D341Med (cell line): Measurements from ENCODE around the gene TOX2.
A peak's percentile ranks its signal among the peaks of the same experiment; 100 is the strongest.

Source experiments
- DNase-seq: peaks from one replicate; pipeline ENCODE4 v3.0.0; 2012; ENCODE audit warnings: low spot score

TOX2 gene

DNA sequence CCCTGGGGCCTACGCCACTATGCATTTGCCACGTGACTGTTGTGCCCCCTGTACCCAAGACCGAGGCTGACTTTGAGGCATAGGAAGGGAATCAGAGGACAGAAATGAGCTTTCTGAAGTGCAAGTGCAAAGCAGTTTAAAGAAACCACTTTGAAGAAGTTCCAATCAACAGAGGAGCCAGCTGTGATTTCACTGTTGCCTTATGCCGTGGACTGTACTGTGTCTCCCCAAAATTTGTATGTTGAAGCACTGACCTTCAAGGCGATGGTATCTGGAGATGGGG is 161.2 kb downstream of the TOX2 start:
- DNase-seq: no peak

DNA sequence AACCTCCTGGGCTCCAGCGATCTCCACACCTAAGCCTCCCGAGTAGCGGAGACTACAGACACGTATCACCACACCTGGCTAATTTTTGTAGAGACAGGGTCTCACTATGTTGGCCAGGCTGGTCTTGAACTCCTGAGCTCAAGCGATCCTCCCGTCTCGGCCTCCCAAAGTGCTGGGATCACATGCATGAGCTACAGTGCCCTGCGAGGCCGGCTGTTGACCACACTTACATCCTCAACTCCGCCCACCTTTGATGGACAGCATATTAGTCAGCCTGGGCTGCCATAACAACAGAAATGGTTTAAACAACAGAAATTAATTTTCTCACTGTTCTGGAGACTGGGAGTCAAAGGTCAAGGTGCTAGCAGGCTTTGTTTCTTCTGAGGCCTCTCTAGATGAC is 164.6 kb downstream of the TOX2 start:
- no peak for DNase-seq

DNA sequence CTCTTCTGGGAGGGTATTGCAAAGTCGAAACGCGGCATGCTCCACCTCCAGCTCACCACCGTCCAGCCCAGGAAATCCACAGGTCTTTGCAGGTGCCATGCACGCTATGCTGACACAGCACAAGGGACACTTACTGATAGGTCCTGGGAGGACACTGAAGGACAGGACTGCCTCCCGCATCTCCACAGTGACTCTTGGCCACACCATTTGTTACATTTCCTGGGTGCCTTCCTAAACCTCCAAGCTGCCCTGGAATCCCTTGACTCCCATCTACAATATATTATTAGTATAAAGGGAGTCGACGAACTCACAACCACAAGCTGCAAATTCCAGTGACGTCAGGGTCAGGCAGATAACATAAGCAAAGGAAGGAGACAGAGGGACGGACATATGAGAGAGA is 165.4 kb downstream of the TOX2 start:
- no peak for DNase-seq

DNA sequence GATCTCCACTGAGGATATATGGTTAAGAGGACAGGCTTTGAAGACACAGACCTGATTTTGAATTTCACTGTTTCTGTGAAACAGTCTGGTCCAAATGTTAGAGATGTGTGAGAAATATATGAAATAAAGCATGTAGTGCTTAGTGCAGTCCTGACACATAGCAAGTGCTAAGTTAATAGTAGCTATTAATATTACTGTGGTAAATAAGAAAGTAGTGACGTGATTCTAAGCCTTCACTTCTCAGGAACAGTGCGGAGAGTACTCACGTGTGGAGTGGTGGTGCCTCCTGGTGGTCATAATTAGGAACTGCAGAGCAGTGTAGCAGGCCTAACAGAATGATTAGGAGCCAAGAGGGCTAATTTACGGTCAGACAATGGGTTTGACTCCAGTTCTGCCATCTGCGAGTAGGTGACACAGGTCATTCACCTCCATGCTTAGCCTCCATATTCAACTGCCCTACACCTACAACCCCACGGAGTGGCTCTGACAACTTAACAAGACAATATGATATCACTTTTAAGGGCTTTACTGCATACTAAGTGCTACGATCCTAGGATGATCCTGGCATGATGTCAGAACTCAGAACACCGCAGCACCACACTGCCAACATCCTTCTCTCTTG is 166.1 kb downstream of the TOX2 start:
- peak; percentile 78 for DNase-seq

DNA sequence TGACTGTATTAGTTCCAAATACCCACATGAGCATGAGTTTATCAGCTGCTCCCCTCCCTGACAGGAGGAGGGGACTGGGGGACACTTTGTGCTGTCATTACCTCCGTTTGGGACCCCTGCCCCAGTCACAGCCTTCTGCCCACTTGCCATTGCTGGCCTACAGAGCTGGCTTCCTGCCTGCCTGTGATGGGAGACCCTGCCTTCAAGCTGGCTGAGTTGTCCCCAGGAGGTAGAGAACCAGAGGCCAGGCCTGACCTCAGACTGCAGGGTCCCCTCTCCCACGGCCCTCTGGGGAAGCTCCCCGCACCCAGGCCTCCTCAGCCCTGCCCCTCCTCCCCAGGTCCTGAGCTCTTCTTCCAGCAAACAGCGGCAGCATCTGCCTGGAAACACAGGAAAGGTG is 166.8 kb downstream of the TOX2 start:
- DNase-seq: no peak

DNA sequence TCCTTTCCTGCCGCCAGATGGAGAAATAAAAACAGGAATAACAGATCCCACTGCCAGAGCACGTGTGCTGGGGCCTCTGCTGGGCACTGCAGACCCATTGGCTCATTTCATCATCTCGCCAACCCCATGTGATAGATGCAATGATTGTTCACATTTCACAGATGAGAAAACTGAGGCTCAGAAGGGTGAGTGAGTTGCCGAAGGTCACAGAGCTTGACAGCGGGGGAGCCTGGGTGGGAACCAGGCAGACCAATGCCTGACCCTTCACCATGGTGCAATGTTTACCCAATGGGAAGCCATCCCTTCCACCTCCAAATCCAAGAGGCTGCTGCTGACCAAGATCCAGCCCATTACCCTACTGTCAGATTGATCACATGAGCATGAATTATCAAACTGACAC is 167.2 kb downstream of the TOX2 start:
- DNase-seq: no peak

DNA sequence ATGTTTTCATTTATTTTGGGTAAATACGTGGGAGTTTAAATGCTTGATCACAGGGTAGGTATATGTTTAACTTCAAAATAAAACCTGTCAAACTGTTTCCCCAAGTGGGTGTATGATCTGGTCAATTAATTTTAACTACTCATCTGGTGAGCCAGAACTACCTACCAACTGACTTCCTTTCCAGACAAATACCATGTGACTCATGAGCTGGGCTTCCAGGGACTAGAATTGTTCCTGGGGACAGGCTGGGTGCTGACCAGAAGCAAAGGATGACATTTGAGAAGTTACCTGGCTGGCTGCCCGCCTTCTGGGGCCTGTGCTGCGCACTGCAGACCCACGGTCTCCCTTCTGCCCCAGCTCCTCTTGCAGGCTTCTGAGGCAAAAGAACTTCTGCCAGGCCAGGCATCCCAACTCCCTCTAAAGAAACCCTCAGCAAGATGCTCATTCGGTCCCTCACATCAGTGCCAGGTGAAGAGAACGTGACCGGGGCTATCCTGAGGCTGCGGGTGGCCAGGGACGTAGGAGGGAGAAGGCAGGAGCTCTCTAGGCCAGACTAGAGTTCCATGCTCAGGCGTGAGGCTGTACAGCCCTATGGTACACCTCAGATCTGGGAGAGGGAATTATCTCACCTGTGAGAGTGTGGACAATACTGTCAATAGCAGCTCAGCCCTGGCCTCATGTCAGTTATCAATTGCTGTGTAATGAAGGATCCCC is 168.7 kb downstream of the TOX2 start:
- no peak for DNase-seq

DNA sequence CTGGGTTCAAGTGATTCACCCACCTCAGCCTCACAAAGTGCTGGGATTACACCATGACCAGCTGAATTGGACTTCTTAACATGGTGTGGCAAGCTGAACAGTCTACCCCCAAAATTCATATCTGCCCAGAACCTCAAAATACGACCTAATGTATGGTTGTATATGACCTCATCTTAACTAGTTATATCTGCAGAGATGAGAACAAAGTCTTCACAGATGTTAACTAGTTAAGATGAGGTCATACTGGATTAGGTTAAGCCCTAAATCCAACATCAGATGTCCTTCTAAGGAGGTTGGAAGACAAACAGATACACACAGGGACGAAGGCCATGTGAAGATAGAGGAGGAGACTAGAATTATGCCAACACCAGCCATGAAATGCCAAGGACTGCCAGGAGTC is 169.8 kb downstream of the TOX2 start:
- no peak for DNase-seq

DNA sequence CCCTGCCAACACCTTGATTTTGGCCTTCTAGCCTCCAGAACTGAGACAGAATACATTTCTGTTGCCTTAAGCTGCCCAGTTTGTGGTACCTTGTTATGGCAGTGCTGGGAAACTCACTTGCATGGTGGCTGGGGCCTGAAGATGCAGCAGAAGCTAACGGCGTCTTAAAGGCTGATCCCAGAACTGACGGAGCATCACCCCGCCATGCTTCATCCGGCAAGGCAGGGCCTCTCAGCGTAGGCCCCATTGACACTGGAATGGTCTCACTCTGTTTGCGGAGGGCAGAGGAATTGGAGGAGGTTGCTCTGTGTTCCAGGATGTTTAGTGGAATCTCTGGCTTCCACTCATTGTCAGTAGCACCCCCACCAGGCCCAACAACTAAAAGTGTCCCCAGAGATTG is 170.2 kb downstream of the TOX2 start:
- DNase-seq: no peak

DNA sequence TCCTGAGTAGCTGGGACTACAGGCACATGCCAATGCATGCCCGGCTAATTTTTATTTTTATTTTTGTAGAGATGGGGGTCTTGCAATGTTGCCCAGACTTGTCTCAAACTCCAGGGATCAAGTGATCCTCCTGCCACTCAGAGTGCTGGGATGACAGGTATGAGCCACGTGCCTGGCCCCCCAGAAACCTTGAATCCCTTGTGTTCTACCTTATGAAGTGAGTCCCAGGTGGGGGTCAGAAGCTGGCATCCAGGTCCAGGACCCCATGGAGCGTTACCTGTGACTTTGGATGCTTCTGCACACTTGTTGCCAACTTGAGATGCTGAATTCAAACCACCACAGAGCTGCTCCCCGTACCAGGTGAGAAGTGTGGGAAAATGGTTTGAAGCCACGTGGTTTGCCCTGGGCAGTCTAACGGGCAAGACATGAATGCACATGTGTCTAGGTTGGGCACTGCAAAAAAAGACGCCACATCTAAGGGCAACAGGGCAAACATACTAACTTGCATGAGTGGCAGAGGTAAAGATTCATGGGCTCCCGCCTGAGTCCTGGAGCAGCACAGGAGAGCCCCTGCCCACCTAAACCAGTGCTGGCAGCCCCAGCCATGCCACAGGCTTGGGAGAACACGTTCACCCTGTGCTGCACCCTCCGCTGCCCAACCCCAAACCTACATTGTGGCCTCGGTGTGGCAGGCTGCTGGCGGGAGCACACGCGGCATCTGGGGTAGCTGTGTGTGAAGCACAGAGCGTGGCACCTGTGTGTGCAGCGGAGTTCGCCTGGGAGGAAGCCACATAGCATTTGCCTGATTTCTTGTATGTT is 171.2 kb downstream of the TOX2 start:
- no peak for DNase-seq

DNA sequence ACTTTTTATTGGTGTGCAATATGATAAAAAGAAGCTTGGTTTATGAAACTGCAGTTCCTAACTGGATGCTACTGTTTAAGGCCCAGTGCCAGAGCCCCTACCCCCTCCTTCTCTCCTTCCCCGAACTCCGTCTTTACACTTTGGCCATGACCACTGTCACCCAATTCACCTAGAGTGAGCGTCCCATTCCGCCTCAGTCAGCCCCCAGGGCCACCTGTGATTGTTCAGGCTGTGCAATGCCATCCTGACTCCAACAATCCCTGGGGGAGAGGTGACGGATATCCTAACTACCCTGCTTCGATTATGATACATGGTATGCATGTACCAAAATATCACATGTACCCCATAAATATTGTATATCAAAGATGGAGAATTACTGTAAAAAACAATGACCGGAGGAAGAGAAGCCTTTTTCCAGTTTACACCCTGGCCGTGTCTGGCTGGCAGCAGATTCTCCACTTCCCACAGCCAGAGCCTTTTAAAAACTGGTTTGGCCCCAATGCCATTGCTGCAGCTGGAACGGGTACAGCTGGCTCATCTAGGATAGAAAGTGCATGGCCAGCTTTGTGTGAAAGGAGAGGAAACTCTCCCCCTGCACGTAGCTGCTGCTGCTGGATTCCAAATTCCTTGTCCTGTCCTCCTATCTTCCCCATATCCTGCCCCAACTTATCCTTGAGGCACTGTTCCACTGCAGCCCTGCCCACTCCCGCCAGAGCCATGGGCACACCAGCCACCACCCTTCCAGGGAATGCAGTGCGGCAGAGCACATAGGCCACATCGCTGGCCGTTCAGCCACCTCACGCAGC is 172.6 kb downstream of the TOX2 start:
- DNase-seq: no peak

DNA sequence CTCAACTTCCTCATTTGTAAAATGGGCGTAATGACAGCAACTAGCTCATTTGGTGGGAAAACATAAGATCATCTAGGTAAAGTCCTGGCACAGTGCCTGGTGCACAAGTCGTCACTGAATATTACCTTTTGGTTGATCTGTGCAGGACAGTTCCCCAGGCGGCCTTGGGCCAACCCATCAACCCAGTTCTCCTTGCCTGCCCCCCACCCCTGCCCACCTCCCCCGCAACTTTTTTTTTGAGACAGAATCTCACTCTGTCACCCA is 173.1 kb downstream of the TOX2 start:
- no peak for DNase-seq

DNA sequence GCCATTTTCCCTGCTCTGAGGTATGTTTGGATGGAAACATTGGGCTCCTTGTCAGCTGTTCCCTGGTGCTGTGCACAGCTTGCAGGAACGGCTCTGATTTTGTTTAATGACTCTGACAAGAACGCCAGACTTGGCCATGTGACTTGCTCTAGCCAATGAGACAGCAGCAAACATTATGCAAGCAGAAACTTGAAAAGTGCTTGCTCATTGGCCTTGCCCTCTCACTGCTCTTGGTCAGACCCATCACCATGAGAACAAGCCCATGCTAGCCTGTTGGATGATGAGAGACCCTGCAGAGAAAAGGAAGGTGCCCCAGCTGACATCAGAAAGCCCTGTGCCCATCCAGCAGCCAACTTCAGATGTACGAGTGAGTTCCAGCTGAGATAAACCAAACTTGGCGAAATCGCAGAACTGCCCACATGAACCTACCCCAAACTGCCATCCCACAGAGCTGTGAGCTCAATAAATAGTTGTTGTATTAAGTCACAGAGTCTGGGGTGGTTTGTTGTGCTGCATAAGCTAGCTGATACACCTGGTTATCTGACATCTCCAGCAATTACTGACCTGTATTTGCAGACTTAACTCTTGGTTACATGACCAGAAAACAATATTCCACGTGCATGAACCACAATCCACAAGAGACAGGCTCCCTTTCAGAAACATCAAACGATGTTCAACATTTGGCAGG is 175.5 kb downstream of the TOX2 start:
- no peak for DNase-seq

DNA sequence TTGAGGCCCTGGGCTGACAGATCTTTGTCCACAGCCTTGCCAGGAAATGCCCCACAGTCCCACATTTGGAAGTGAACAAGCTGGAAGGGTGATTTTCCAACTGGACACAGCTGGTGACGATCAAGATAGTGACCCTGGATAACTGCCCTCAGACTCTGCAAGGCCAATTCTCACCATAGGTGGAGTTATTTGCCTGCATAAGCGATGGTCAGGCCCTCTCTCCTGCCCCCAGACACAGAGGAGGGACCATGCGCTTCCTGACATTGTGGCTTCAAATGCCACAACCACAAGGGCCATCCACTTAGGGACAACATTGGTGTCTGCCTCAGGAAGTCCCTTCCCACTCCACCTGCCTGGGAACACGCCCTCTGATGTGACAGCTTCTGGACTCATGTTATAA is 176.4 kb downstream of the TOX2 start:
- DNase-seq: no peak

DNA sequence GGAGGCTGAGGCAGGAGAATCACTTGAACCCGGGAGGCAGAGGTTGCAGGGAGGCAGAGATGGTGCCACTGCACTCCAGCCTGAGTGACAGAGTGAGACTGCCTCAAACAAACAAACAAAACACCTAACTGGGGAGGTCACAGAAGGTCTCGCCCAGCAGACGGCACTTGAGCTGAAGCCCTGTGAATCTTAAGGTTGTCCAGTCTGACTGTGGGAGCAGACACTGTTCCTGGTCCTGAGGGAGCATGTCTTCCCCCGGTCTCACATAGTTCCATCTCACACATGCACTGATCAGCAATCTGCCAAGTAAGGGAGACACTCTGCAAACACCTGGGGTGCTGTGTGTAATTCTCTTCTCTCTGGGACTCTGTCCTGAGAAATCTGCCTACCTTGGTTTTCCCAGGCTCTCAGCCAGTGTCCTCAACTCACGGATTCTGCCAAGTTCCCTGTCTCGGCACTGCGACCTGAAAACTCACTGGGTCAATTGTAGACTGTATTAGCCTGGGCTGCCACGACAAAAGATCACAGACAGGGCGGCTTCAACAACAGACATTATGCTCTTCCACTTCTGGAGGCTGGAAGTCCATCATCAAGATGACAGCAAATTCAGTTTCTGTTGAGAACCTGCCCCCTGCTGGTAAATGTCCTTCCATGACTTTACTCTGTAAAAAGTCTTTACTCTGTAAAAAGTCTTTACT is 178.0 kb downstream of the TOX2 start:
- no peak for DNase-seq

DNA sequence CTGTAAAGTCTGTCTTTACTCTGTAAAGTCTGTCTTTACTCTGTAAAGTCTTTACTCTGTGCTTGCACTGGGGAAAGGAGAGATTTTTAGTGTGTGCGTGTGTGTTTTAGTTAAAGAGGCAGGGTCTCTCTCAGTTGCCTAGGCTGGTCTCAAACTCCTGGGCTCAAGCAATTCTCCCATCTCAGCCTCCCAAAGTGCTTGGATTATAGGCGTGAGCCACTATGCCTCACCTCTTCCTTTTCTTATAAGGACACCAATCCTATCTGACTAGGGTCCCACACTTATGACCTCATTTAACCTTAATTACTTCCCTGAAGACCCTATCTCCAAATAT is 178.6 kb downstream of the TOX2 start:
- DNase-seq: no peak

DNA sequence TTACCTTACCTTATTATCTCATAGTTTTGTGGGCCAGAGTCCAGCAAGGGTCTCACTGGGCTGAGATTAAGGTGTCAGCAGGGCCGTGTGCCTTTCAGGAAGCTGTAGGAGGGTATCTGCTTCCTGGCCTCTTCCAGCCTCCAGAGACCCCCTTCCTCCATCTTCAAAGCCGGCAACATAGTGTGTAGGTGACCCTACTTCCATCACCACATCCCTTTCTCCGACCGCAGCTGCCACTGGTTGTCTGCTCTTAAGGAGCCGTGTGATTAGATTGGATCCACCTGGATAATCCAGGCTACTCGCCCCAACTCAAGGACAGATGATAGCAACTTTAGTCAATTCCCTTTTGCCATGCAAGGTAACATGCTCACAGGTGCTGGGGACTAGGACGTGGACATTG is 181.2 kb downstream of the TOX2 start:
- no peak for DNase-seq

DNA sequence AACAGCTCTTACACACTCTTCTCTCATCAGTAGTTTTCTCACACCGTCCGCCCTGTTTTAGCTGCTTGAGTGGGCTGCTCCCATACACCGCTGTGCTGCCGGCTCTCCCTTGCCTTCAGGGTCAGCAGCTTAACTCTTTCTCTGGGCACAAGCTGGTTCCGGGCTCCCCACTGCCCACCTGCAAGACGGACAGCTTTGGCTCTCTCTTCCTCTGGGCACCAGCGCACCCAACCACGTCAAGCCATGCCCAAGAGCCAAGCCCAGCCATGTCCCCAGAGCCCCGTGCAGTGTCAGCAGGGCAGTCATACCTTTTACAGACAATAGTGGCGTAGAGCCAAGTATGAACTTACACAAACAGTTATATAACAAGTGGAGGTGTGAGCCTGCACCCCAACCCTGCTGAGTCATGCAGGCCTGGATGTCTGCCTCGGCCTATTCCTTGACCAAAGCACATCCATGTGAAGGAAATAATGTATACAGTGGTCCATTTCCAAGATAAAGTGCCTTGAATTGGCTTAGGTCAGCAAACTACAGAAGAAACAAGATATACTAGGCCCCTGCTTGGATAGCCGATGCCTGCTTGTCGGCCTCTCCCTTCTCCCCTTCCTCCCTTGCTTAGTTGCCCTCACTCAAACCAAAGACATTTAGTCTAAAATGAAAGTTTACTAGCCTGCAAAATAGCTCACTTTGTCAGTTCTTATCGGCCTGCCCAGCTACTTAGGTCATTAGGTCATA is 183.0 kb downstream of the TOX2 start:
- DNase-seq: no peak

DNA sequence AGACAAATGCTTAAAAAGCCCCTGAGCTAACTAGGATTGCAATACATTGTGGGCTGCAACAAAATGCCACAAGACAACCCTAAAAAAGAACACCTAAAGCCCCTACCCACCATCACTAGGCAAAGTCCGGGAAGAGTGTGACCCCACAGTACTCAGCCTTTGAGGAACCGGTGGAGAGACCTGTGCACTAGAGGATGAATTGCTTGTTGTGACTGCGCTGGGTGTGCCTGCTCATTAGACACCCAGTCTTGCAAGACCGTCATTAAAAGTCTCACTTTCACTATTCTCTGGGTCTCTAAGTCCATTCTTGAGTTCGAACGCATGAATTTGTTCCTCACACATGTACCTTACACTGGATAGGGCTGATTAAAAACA is 183.6 kb downstream of the TOX2 start:
- no peak for DNase-seq

DNA sequence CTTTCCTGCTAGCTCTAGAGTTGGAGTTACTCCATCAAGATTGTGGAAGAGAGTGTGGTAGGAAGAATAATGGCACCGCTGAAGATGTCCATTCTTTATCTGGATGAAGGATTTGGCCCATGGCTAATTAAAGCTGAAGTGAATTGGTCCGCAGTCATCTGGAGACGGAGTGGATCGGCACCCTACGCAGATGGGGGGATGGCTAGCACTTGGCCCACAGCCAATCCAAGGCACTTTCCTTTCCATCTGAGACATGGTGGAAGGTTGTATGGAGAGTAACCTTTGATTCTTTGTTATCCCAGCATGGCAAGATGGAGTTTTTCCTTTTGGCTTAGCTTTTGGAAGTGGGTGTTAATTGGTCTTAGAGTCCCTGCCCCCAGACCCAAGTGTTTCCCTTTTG is 184.0 kb downstream of the TOX2 start:
- no peak for DNase-seq

DNA sequence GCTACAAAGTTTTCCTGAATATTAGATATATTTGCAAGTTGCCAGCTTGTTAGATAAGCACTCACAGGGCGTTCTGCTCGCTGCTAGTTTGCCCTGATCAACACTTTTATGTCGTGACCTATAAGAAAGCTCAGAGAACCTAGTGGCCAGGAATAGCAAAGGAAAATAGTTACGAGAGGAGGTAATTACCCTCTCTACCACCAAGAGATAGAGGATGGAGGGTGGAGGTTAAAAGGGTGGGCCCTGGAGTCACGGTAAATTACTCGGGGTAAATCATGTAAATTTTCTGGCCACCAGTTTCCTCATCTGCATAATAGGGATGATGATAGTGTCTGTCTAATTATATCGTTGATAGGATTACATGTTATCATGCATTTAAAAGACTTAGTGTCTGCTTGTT is 185.2 kb downstream of the TOX2 start:
- DNase-seq: no peak
